Measurements from ENCODE around the gene NHERF1.

DNA sequence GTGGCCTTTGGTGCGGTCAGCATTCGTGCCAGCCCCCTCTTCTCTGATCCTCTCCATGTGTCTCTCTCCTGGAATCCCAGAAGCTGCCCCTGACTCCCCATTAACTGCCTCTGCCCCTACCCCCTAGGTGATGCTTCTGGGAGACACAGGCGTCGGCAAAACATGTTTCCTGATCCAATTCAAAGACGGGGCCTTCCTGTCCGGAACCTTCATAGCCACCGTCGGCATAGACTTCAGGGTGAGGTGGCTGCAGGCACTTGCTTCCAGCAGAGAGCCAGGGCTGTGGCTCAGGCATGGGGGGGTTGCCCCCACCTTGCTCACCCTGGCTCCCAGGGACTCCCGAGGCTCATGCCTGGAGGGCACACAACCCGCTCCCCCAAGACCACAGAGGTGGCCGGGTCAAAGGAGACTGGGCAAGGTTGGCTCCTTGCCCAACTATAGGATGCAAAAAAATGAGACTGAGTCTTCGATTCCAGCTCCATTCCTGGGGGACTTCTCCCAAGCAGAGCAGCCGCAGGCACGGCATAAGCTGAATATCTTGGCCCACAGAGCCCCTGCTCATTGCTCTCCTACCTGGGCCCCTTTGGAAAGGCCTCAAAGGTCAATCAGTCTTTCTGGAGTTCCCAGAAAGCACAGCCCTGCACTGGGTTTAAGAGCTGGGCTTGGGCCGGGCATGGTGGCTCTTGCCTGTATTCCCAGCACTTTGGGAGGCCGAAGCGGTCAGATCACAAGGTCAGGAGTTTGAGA is 7.6 kb upstream of the NHERF1 start:
- TF ChIP-seq, protein P1, sequence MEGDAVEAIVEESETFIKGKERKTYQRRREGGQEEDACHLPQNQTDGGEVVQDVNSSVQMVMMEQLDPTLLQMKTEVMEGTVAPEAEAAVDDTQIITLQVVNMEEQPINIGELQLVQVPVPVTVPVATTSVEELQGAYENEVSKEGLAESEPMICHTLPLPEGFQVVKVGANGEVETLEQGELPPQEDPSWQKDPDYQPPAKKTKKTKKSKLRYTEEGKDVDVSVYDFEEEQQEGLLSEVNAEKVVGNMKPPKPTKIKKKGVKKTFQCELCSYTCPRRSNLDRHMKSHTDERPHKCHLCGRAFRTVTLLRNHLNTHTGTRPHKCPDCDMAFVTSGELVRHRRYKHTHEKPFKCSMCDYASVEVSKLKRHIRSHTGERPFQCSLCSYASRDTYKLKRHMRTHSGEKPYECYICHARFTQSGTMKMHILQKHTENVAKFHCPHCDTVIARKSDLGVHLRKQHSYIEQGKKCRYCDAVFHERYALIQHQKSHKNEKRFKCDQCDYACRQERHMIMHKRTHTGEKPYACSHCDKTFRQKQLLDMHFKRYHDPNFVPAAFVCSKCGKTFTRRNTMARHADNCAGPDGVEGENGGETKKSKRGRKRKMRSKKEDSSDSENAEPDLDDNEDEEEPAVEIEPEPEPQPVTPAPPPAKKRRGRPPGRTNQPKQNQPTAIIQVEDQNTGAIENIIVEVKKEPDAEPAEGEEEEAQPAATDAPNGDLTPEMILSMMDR (IDR thresholded peaks at IDR 0.05; ENCODE audit: low read length): no peak
- TF ChIP-seq EZH2 (IDR thresholded peaks at IDR 0.05; ENCODE audit: borderline replicate concordance, low read length): no peak

All from OCI-LY1 (cell line).